GM12878 (cell line): ENCODE measurements around the gene TNFRSF1B. TPM values are rescaled to one million over a fixed set of nuclear protein-coding genes. Genes with fewer than 3 reads are reported as not detected.
A peak's percentile ranks its signal among the peaks of the same experiment; 100 is the strongest.

Experiments
- BHLHE40 ChIP-seq, 2 experiments: fragments of 450-650 bp in 1 of 2; IDR thresholded peaks; 2 replicates each; pipeline ENCODE4 v1.6.1; 2011 to 2017; ENCODE audit warnings: low read depth in 2 of 2, borderline replicate concordance in 1 of 2, improper control_type of control experiment in 1 of 2, low read length in 1 of 2, mild to moderate bottlenecking in 1 of 2
- CEBPB ChIP-seq, 2 experiments: fragments of 150-350 bp in 1 of 2; IDR thresholded peaks; 2 replicates each; pipeline ENCODE4 v1.6.1; 2012 to 2014; ENCODE audit warnings: low read depth in 2 of 2, low read length in 2 of 2, borderline replicate concordance in 1 of 2, inconsistent platforms in 1 of 2
- DPF2 ChIP-seq: fragments of 450-650 bp; IDR thresholded peaks from 2 replicates; pipeline ENCODE4 v1.6.1; 2017; ENCODE audit warnings: mild to moderate bottlenecking
- E4F1 ChIP-seq: fragments of 450-650 bp; IDR thresholded peaks from 2 replicates; pipeline ENCODE4 v1.6.1; 2018; ENCODE audit warnings: borderline replicate concordance, mild to moderate bottlenecking; ENCODE audit not compliant: partially characterized antibody
- ELK1 ChIP-seq: IDR thresholded peaks from 2 replicates; pipeline ENCODE4 v1.6.1; 2012; ENCODE audit warnings: low read depth, low read length, improper control_type of control experiment
- ESRRA ChIP-seq: IDR thresholded peaks from 2 replicates; pipeline ENCODE4 v1.6.1; 2012; ENCODE audit warnings: mild to moderate bottlenecking, low read length, improper control_type of control experiment
- HCFC1 ChIP-seq: fragments of 150-350 bp; IDR thresholded peaks from 2 replicates; pipeline ENCODE4 v1.6.1; 2014; ENCODE audit warnings: low read length
- IKZF1 ChIP-seq: fragments of 450-650 bp; conservative IDR thresholded peaks from 2 replicates; pipeline ENCODE4 v1.6.1; 2017; ENCODE audit warnings: antibody characterized with exemption, mild to moderate bottlenecking
- JUNB ChIP-seq: IDR thresholded peaks from 2 replicates; pipeline ENCODE4 v1.6.1; 2016; ENCODE audit warnings: antibody characterized with exemption, mild to moderate bottlenecking
- MYB ChIP-seq: fragments of 150-350 bp; IDR thresholded peaks from 2 replicates; pipeline ENCODE4 v1.6.1; 2014; ENCODE audit warnings: mild to moderate bottlenecking, low read depth, low read length, borderline replicate concordance
- PAX5 ChIP-seq: IDR thresholded peaks from 2 replicates; pipeline ENCODE4 v1.6.1; 2011; ENCODE audit warnings: low read depth, low read length, borderline replicate concordance
- POLR2AphosphoS2 ChIP-seq: IDR thresholded peaks from 2 replicates; pipeline ENCODE4 v1.6.1; 2011; ENCODE audit warnings: low read depth, mild to moderate bottlenecking, low read length, improper control_type of control experiment, moderate library complexity
- SREBF1 ChIP-seq: IDR thresholded peaks from 2 replicates; pipeline ENCODE4 v1.6.1; 2012; ENCODE audit warnings: mild to moderate bottlenecking, low read length
- TCF3 ChIP-seq: IDR thresholded peaks from 2 replicates; pipeline ENCODE4 v1.6.1; 2012; ENCODE audit warnings: low read depth, mild to moderate bottlenecking, low read length, borderline replicate concordance; ENCODE audit not compliant: insufficient read depth
- USF2 ChIP-seq: IDR thresholded peaks from 2 replicates; pipeline ENCODE4 v1.6.1; 2011; ENCODE audit warnings: low read depth, low read length, improper control_type of control experiment, borderline replicate concordance
- ZBTB11 ChIP-seq: fragments of 450-650 bp; formaldehyde crosslinking; IDR thresholded peaks from 2 replicates; pipeline ENCODE4 v1.5.0; 2022; ENCODE audit warnings: mild to moderate bottlenecking, missing genetic modification characterization
- ZNF687 ChIP-seq: fragments of 450-650 bp; IDR thresholded peaks from 2 replicates; pipeline ENCODE4 v1.6.1; 2017; ENCODE audit warnings: mild to moderate bottlenecking, moderate library complexity
- polyA plus RNA-seq, 11 experiments: library from polyadenylated mRNA; depleted of rRNA in 4 of 11; unstranded in 6 of 11; stranded (reverse) in 5 of 11; fragments of >200 nt; fragmentation: Nextera tagmentation in 4 of 11; fragmentation: Illumina TruSeq in 1 of 11; extraction: Ambion mirVana in 4 of 11; extraction: Trizol in 1 of 11; gene quantifications; 1 replicate in 1 of 11; 2 replicates in 10 of 11; pipeline versions ENCODE4 v1.2.1 to v1.2.3, GENCODE V29; 2011 to 2016; ENCODE audit warnings: inconsistent platforms in 2 of 11, missing spikeins in 2 of 11, low read depth in 1 of 11
- total RNA-seq, 4 experiments: library from RNA; depleted of rRNA in 3 of 4; stranded (reverse); fragments of >200 nt in 3 of 4; fragmentation: Illumina TruSeq in 1 of 4; extraction: Trizol in 1 of 4; gene quantifications; 2 replicates each; pipeline versions ENCODE4 v1.2.1 to v1.2.3, GENCODE V29; 2013 to 2021

TNFRSF1B gene
- total and polyA plus RNA-seq, 10 of the 15 experiments (the other 5 are each of a cell fraction or from before 2014, with no cell fraction given) = 10.1 to 87.2 (median 37.3) TPM

GRCh38 chr1:12146343-12147112 lies 20.3 kb upstream of the TNFRSF1B start (continued):
- TF ChIP-seq ZBTB11 (CRISPR knock-in tag) (no peak), POLR2AphosphoS2 (no peak), BHLHE40 (IDR thresholded peaks at IDR 0.05; ENCODE audit: borderline replicate concordance in 1 of 2, low read depth in 2 of 2, low read length in 1 of 2) (no peak; a peak in 1 of 4 replicates), ESRRA (no peak), JUNB (no peak), USF2 (no peak), CEBPB (IDR thresholded peaks at IDR 0.05; ENCODE audit: borderline replicate concordance in 1 of 2, low read depth in 2 of 2, low read length in 2 of 2) (no peak), PAX5 (no peak), HCFC1 (no peak), E4F1 (no peak), ZNF687 (peak; percentile 77; the same call in 1 of the 2 replicates), IKZF1 (peak; percentile 32; the same call in 1 of the 2 replicates), DPF2 (no peak), SREBF1 (no peak), TCF3 (no peak), MYB (no peak), ELK1 (no peak)
